Ishikawa (cell line): ENCODE results near the gene TMPRSS15.

Experiments
- CEBPB ChIP-seq: IDR thresholded peaks from 2 replicates; pipeline ENCODE4 v1.6.1; 2012
- CREB1 ChIP-seq: IDR thresholded peaks from 2 replicates; pipeline ENCODE4 v1.6.1; 2012; ENCODE audit warnings: low read depth
- EGR1 ChIP-seq: IDR thresholded peaks from 2 replicates; pipeline ENCODE4 v1.6.1; 2012
- EP300 ChIP-seq: IDR thresholded peaks from 2 replicates; pipeline ENCODE4 v1.6.1; 2012; ENCODE audit warnings: borderline replicate concordance
- FOXM1 ChIP-seq: IDR thresholded peaks from 2 replicates; pipeline ENCODE4 v1.6.1; 2012; ENCODE audit warnings: low read depth, borderline replicate concordance
- NFIC ChIP-seq: IDR thresholded peaks from 2 replicates; pipeline ENCODE4 v1.6.1; 2012
- RAD21 ChIP-seq: IDR thresholded peaks from 2 replicates; pipeline ENCODE4 v1.6.1; 2012; ENCODE audit warnings: low read depth
- TAF1 ChIP-seq: IDR thresholded peaks from 2 replicates; pipeline ENCODE4 v1.6.1; 2012; ENCODE audit warnings: low read depth, mild to moderate bottlenecking
- TCF12 ChIP-seq: IDR thresholded peaks from 2 replicates; pipeline ENCODE4 v1.6.1; 2012; ENCODE audit warnings: low read depth
- TEAD4 ChIP-seq: IDR thresholded peaks from 2 replicates; pipeline ENCODE4 v1.6.1; 2012
- YY1 ChIP-seq: IDR thresholded peaks from 2 replicates; pipeline ENCODE4 v1.6.1; 2012; ENCODE audit warnings: low read depth
- ZBTB7A ChIP-seq: IDR thresholded peaks from 2 replicates; pipeline ENCODE4 v1.6.1; 2012; ENCODE audit warnings: low read depth
- TF ChIP-seq, protein P1 (sequence below): IDR thresholded peaks from 2 replicates; pipeline ENCODE4 v1.6.1; 2012; ENCODE audit warnings: low read depth, mild to moderate bottlenecking
- TF ChIP-seq, protein P2 (sequence below): IDR thresholded peaks from 2 replicates; pipeline ENCODE4 v1.6.1; 2012
- TF ChIP-seq, protein P3 (sequence below): IDR thresholded peaks from 2 replicates; pipeline ENCODE4 v1.6.1; 2012

TMPRSS15 gene

DNA sequence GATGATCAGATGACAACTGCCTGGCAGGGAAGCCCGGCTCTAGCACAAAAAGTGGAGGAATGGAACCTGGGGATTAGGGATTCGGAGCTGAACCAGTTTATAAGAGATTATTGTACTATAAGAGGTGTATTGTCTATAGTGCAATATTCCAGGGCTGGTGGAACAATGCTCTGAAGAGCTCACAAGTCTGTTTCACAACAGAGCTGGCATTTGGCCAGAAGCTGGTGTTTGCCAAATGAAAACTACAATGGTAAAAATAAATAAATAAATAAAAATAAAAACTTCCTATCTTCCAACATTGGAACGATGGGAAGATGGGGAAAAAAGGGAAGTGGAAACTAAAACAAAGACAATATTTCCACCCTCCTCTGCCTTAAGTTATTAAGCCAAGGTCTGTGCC, 85.4 kb downstream of the TMPRSS15 start:
- TF ChIP-seq FOXM1 (no peak), ZBTB7A (no peak), CREB1 (no peak), NFIC (no peak), TEAD4 (no peak), EP300 (no peak), YY1 (no peak), EGR1 (no peak), TAF1 (no peak), CEBPB (no peak), RAD21 (no peak)
- TF ChIP-seq, protein P1, sequence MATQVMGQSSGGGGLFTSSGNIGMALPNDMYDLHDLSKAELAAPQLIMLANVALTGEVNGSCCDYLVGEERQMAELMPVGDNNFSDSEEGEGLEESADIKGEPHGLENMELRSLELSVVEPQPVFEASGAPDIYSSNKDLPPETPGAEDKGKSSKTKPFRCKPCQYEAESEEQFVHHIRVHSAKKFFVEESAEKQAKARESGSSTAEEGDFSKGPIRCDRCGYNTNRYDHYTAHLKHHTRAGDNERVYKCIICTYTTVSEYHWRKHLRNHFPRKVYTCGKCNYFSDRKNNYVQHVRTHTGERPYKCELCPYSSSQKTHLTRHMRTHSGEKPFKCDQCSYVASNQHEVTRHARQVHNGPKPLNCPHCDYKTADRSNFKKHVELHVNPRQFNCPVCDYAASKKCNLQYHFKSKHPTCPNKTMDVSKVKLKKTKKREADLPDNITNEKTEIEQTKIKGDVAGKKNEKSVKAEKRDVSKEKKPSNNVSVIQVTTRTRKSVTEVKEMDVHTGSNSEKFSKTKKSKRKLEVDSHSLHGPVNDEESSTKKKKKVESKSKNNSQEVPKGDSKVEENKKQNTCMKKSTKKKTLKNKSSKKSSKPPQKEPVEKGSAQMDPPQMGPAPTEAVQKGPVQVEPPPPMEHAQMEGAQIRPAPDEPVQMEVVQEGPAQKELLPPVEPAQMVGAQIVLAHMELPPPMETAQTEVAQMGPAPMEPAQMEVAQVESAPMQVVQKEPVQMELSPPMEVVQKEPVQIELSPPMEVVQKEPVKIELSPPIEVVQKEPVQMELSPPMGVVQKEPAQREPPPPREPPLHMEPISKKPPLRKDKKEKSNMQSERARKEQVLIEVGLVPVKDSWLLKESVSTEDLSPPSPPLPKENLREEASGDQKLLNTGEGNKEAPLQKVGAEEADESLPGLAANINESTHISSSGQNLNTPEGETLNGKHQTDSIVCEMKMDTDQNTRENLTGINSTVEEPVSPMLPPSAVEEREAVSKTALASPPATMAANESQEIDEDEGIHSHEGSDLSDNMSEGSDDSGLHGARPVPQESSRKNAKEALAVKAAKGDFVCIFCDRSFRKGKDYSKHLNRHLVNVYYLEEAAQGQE: no peak
- TF ChIP-seq, protein P2, sequence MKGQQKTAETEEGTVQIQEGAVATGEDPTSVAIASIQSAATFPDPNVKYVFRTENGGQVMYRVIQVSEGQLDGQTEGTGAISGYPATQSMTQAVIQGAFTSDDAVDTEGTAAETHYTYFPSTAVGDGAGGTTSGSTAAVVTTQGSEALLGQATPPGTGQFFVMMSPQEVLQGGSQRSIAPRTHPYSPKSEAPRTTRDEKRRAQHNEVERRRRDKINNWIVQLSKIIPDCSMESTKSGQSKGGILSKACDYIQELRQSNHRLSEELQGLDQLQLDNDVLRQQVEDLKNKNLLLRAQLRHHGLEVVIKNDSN: no peak

DNA sequence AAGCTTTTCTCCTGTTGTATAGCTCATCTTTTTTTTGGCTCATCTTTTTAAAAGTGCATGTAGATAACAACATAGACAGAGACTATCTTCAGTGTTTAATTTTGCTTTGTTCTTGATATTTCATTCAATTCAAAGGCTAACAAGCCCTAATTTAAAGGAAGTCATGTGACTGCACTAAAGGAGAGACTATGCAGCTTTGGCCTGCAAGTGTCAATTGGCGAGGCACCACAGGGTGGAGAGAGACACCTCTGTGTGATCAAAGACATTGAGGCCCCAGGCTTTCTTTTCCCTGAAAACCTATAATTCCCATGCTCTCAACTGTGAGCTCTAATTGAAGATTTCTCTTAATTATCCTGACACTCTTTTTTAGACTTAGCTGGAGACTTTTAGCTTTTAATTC, 105.4 kb downstream of the TMPRSS15 start:
- TF ChIP-seq CREB1: no peak
- TF ChIP-seq, protein P3, sequence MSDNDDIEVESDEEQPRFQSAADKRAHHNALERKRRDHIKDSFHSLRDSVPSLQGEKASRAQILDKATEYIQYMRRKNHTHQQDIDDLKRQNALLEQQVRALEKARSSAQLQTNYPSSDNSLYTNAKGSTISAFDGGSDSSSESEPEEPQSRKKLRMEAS: no peak
- no peak for TF ChIP-seq FOXM1
- TF ChIP-seq RAD21: no peak
- TF ChIP-seq NFIC: no peak
- TF ChIP-seq ZBTB7A: no peak
- no peak for TF ChIP-seq EGR1
- no peak for TF ChIP-seq EP300
- no peak for TF ChIP-seq TAF1
- TF ChIP-seq TEAD4: no peak
- TF ChIP-seq, protein P1: no peak

DNA sequence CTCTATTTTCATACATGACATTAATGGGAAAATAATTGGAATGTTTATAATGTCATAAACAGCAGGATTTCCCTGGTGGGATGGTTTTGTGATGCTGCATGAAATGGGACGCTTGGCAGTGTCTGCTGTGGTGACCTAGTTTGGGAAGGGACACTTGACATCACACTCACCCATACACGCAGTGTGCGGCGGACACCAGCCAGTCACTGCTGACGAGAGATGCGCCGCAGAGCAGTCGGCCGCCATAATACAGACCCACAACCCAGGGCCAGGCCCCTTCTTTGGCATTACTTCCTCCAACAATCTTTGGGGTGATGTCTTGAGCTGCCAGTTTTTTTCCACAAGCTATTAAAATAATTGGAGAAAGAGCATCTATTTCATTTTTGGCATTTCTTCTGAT, 109.5 kb downstream of the TMPRSS15 start:
- TF ChIP-seq NFIC (no peak), TEAD4 (no peak), EP300 (no peak), FOXM1 (no peak), TAF1 (no peak), CREB1 (no peak), ZBTB7A (no peak)
- TF ChIP-seq, protein P2: no peak
- TF ChIP-seq, protein P1: no peak

DNA sequence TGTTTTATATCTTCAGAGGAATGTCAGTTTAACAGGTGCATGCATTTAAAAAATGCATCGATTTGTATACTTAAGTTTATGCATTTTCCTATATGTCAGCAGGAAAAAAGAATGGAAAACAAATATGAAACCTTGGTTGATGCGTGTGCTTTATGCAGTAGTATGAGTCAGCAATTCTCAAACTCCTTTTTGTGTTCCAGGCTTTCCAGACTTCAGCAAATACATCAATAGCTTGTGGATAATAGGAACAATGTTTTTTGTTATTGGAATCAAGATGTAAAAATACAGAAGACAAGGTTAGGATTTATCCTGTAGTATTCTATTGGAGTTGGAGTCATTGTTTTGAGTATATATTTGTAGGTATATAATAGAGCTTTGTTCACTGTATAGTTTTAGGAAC, 113.7 kb downstream of the TMPRSS15 start:
- TF ChIP-seq CREB1 (no peak), FOXM1 (no peak), RAD21 (no peak), CEBPB (no peak)

DNA sequence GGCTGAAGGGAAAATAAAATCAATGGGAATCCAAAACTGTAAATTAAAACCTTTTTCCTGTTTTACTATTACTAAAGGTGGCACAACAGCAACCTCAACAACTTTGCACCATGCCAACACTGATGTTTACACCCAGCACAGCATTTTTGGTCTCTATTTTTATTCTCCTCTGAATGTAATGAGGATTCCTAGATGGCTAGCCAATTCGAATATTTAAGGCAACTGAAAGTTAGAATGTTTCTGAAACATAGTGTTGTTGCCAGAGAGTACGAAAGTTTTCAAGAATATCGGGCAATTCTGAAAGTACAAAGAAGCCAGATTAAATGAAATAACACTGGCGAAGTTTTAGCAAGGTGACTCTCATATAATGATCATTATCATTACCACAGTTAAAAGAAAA, 118.2 kb downstream of the TMPRSS15 start:
- TF ChIP-seq CREB1: no peak
- no peak for TF ChIP-seq TCF12
- TF ChIP-seq, protein P3: no peak
- no peak for TF ChIP-seq YY1
- TF ChIP-seq CEBPB: no peak
- no peak for TF ChIP-seq TEAD4
- TF ChIP-seq EGR1: no peak
- no peak for TF ChIP-seq RAD21
- TF ChIP-seq FOXM1: no peak

DNA sequence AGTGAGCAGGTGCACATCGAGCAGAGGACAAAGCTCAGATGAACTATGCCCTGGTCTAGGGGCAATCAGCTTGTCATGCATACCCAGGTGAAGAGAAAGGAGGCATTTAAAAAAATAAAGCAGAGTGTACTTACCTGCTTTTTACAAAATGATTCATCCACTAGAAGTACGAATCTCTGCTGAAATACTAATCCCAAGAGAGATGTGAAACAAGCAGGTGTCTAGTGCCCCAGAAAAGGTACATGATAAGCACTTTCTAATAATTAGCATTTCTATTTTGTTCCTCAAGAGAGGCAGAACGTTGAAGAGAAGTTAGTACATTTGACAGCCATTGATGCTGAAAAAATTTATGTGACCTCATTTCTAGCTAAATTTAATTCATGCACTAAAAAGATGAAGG, 127.8 kb downstream of the TMPRSS15 start:
- no peak for TF ChIP-seq YY1
- no peak for TF ChIP-seq ZBTB7A
- TF ChIP-seq, protein P2: no peak
- TF ChIP-seq, protein P3: no peak
- no peak for TF ChIP-seq EP300
- TF ChIP-seq, protein P1: no peak
- TF ChIP-seq TEAD4: no peak
- no peak for TF ChIP-seq TAF1
- no peak for TF ChIP-seq TCF12
- TF ChIP-seq RAD21: no peak
- no peak for TF ChIP-seq NFIC
- TF ChIP-seq CREB1: no peak
- no peak for TF ChIP-seq EGR1
- no peak for TF ChIP-seq CEBPB
- no peak for TF ChIP-seq FOXM1
